Activated CD4-positive, alpha-beta T cell treated with anti-CD3 and anti-CD28 coated beads for 48 hours (primary cell): ENCODE measurements around the gene SCO1.
"Not testable (repeated sequence)": the region's sequence is repeated elsewhere in the genome, so short reads cannot be mapped to it uniquely, and the experiment has no call there.

Source experiments
- DNase-seq: peaks from one replicate; pipeline ENCODE4 v3.0.0-alpha.2; 2020

Gene SCO1

DNA sequence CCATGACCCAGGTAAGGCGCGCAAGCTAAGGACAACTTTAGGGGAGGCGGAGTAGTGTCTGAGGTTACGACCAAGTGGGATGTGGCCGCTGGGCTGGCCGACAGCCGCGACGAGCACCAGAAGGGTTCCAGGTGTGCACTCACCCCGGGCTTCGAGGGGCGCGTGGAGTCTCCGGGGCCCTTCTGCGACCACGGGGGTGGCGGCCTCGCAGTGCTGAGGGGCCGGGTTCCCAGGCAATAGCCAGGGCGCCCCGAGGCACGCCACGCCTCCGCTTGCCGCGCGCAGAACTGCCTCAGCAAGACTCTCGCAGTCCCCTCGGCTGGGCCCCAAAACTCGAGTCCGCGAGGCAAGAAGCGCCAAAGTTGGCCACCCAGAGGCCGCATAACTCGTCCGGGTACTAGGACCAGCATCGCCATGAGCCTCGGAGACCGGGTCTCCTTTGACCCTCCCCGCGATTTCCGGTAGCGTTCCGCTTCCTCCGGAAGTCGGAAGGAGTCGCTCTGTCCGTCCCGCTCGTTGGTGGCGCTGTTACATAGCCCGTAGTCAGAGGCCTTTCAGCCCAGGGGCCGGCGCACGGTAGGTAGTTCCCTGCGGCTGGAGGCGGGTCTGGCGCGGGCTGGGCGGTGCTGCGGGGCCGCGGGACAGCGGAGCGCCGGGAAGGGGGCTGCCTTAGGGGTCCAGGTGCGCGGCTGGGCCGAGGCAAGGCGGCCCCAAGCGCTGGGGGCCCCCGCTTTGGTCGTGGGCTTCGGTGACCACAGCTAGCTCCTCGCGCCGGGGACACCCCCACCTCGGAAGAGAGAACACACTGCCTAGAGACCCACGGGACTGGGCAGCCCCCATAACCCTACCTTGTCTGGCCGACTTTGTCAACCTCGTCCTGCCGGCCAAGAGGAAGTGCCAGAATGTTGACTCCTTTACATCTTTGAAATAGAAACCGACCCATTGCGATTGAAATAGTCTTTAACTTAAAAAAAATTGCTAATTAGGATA is at the start of gene SCO1, which contains the start of gene ADPRM:
SCO1 (minus strand) TSS at position 442 of the 990 bp plus-strand sequence; CDS start at position 416, 26 bp downstream.
ADPRM (plus strand) TSS at position 503 of the 990 bp plus-strand sequence. CDS start 7,333 bp downstream, outside the sequence.
- peak; percentile 93 for DNase-seq

DNA sequence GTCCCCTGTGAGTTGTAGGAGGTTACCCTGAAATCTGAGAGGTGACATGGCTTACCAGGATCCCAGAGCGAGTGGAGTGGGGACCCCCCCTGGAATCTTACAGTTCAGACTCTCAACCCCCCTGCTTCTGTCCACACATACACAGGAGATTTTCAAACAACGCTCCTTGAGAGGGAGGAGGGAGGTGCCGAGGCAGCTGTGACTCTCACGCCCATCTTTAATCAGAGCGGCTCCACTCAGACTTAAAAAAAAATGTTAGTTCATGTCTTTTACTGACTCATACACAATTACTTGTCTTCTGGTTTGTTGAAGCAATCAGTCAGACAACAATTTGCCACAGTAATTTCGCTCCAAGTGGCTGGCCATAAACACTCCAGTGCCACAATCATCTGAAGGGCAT is 47.9 kb upstream of the SCO1 start:
- DNase-seq = no peak

DNA sequence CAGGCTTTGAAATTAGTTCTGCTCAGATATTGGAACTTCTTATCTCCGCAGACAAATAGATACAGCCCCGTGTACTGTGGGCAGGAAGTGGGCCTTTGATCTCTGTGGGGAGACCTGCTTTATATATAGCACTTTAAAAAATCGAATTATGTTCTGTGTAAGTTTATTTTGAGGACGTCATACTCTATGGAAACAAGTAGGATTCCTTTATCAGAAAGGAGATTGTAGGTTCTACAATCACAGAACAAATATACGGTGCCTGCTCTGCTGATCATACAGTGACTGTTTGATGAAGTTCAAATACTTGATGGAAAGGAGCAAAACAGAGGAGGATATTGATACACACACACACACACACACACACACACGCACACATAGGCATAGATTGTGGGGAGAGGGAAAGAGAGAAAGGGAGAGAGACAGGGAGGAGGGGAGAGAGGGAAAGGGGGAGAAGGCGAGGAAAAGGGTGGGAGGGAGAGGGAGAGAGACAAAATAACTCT is 47.2 kb upstream of the SCO1 start:
- no peak for DNase-seq

DNA sequence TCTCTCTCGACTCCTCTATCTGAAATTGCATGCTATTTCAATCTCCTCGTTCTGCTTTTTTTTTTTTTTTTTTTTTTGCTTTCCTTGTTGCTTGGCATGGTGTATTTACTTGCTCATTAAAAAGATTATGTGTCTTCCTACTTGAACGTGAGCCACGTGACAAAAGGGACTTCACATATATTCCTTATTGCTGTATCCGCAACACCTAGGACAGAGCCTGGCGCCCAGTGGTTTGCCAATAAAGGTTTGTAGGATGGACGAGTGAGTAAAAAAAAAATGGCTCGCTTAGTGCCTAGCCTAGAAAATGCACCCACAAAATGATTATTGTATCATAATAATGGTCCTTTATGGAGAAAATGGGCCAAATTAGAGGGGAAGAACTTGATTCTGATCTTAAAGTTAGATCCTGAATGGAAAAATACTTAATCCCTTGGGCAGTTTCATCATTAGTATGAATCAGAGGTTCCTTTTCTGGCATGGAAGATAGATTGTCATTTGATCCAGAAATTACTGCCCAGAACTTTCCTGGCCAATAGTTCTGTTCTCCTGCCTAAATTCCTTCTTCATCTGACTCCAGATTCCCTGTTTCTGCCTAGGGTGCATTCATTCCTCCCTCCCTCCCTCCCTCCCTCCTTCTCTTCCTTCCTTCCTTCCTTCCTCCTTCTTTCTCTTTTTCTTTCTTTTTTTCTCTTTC is 46.1 kb upstream of the SCO1 start:
- DNase-seq = no peak

DNA sequence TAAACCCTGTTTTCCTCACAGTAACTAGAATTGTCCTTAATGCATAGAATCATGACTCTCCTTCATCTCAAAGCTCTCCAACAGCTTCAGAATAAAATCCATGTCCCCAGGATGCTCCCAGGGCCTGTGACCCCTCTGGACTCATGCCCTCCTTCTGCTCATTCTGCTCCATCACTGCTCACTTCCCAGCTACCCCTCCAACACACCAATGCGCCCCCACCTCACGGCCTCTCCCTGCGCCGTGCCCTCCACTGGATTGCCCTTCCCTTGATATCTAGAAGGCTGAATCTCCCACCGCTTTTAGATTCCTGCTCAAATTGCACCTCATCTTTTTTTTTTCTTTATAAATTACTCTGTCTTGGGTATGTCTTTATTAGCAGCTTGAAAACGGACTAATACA is 45.1 kb upstream of the SCO1 start:
- no peak for DNase-seq

DNA sequence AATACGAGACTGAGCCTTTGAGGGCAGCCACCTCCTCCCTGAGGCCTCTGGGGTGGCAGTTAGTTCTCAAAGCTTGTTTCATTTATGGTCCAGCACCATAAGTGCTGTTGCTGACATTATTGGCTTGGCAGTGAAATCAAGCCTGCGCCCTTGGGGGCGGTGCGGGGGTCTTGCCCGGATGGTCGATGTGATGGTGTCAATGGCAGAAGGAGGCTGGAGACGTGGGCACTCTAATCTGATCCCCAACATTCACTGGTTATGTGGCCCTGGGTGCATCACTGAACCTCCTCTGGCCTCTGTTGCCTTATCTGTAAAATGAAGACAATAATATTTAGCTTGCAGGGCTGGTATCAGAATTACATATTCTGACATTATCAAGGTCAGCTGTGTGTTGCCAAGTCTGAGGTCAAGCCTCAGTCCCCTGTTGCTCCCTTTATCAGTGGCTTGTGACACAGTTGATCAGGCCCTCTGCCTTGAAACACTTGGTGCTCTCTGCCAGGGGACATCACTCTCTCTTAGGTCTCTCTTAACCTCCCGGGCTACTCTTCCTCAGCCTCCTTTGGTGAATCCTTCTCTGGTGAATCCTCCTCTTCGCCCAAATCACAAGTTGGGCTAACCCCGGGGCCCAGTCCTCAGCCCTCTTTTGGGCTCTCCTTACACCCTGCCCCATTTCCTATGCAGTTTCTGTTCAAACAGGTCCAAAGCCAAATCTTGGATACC is 44.2 kb upstream of the SCO1 start:
- DNase-seq = no peak

DNA sequence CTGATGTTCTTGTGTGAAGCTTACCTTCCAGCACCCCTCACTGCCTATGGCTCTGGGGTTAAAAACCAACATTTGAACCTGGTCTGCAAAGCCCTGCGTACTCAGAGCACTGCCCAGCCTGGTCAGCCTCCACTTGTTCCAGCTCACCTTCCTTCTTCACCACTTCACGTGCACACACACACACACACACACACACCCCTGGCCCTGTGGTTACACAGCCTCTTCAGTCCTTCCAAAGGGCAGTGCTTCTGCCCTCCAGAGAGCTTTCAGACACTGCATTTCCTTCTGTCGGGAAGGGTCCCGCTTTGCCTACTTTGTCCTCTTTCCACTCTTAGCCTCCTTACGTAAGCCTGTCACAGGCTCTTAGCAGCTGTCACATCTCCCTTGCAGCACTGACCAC is 42.1 kb upstream of the SCO1 start:
- no peak for DNase-seq

DNA sequence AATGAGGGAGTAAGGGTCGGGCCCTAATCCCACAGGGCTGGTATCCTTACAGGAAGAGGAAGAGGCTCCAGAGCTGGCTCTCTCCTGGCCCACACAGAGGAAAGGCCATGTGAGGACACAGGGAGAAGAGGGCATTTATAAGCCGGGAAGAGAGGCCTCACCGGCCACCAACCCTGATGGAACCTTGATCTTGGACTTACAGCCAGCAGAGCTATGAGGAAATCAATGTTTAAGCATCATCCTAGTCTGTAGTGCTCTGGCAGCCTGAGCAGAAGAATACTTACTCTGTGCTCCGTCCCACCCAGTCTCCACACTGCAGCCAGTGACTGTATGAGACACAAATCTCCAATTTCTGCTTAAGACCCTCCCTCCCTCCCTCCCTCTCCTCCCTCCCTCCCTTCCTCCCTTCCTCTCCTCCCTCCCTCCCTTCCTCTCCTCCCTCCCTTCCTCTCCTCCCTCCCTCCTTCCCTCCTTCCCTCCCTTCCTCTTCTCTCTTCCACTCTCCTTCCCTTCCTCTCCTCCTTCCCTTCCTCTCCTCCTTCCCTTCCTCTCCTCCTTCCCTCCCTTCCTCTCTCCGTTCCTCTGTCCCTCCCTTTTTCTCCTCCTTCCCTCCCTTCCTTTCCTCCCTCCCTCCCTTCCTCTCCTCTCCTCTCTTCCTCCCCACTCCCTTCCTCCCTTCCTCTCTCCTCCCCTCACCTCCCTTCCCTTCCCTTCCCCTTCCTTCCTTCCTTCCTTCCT is 41.4 kb upstream of the SCO1 start:
- no peak for DNase-seq

DNA sequence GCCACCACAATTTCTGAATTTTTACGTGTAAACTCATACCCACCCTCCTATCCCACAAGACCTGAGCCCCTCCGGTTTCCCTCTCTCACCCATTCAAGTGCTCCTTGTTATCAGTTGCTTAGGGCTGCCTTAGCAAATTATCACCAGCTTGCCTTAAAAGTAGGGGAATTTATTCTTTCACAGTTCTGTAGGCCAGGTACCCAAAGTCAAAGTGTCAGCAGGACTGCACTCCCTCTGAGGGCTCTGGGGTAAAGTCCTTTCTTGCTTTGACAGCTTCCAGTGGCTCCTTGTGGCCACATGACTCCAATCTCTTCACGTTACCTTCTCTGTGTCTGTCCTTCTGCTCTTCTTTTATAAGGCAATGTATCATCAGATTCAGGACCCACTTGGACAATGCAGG is 40.4 kb upstream of the SCO1 start:
- DNase-seq = no peak

DNA sequence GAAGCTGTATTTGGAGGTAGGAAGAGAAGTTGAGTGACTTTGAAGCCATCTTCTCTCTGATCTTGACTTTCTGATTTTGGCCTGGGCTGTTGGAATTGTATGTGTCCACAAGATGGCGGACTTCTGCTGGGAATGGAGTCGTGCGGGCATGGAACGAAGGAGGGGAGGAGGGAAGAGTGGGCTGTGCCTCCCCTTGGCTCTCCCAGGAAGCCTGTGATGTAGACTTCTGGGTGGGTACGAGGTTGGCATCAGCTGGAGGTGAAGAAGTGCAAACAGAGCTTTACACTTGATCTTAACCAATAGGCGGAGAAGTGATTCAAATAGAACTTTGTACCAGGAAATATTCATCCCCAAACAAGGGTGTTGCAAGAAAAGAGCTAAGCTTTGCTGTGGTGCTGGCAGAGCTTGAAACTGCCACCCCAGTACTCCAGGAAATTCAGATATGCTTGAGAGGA is 39.9 kb upstream of the SCO1 start:
- DNase-seq = peak; percentile 48

DNA sequence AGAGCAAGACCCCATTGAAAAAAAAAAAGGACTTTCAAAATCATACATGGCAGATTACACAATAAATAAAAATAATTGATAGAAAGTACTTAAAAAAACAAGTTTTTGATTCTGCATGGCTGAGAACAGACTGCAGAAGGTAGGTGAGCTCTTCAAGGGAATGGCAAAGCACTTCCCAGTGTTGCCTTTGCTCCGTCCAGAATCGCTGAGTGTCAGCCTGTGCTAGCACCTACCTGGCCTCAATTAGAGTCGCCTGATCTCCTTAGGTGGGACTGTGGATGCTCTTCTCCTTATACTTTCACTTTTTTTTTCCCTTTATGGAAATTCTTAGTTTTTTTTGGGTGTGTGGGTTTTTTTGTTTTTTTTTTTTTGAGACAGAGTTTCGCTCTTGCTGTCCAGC is 38.5 kb upstream of the SCO1 start:
- DNase-seq = no peak

DNA sequence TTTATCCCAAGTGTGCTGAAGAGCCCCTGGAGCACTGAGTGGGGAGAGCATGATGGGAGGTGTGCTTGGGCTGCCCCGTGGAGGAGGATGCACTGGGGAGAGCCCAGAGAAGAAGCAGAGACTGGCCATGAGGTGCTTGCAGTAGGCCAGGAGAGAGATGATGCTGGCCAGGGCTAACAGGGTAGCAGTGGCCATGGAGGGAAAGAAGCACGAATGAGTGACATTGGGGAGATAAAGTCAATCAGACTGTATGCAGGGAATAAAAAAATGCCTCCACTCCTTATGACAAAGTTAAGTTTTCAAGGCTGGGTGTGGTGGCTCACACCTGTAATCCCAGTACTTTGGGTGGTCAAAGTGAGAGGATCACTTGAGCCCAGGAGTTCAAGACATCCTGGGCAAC is 37.9 kb upstream of the SCO1 start:
- DNase-seq = no peak

DNA sequence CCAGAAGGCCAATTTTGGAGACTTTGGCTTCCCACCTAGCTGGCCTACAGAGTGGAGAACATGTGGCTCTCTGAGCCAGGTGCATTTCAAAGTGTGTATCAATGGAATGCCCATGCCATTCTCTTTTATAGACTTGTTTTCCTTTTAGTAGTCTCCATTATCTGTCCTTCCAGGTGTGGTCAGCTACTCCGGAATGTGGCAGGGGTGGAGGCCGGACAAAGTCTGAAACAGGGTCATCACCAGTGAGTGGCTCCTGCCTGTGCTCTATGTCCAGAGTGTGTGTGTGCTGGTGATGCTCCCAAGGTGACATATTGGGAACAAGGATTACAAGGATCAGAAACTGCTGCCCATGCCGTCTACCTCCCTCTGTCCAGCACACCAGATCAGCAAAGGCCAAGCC is 36.3 kb upstream of the SCO1 start:
- DNase-seq = no peak

DNA sequence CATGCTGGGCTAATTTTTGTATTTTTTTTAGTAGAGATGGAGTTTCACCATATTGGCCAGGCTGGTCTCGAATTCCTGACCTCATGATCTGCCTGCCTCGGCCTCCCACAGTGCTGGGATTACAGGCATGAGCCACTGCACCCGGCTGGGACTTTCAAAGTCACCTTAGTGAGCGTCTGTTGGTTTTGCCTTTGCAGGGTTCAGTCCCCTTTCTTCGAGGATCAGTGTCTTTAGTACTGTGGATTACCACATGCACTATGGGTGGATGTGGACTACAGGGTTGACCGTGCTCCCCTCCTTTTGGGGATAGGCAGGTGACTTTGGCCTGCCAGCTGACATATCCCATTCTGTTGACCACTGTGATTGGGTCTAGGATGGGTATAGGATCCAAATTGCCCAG is 34.8 kb upstream of the SCO1 start:
- not testable (repeated sequence) for DNase-seq

DNA sequence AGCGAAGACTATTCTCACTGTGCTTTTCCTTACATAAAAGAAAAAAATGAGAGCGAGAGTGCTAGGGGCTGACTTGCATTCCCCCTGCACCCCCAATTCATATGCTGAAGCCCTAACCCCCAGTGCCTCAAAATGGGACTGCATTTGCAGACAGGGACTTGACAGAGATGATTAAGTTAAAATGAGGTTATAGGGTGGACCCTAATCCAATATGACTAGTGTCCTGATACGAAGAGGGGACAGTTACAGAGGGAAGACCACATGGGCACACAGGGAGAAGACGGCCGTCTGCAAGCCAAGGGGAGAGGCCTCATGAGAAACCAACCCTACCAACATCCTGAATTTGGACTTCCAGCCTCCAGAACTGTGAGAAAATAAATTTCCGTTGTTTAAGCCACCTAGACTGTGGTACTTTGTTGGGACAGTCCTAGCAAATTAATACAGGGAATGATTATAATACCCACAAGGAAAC is 34.1 kb upstream of the SCO1 start:
- no peak for DNase-seq

DNA sequence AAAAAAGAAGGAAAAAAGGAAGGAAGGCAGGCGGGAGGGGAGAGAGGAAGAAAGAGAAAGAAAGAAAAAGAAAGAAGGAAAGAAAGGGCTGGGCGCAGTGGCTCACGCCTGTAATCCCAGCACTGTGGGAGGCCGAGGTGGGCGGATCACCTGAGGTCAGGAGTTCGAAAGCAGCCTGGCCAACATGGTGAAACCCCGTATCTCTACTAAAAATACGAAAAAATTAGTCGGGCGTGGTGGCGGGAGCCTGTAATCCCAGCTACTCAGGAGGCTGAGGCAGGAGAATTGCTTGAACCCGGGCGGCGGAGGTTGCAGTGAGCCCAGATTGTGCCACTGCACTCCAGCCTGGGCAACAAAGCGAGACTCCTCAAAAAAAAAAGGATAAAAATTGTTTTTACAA is 32.9 kb upstream of the SCO1 start:
- peak; percentile 28 for DNase-seq

DNA sequence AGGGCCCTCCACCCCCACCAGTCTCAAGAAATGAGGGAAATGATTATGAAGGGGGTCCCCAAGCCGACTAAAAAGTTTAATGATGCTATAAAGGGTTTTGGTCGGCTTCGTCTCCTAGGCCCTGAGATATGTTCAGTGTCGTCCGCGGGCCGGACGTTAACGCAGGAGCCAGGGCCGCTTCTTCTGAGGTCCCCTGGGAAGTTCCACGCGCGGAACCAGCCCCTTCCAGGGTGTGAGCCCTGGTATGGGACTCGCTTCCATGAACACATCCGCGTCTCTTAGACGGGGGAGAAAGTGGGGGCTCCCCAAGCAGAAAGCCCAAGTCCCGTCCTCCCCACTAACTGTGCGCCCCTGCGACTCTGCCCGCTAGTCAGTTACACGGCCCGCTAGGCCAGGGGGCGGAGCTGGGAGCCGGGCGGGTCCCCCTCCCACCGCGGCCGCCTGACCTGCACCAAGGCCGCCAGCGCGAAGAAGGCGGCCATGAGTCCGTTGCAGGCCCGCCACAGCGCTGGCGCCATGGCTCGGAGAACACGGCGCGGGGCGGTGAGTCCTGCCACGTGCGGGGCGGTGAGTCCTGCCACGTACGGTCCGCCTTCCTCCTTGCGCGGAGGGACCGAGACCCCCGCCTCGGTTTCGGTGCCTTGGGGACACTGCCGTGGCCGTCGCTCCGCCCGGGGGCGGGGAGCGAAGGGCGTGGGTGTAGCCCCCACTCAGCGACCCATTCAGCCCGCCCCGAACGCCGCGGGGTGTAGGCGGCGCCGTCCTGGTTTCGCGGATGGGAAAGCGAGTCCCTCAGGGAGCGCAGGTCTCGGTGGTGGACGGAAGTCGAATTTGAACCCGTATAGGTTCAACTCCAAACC is 32.2 kb upstream of the SCO1 start, which contains the start of gene TMEM220:
TMEM220 (minus strand) TSS at position 690 of the 860 bp plus-strand sequence; CDS start at position 518, 172 bp downstream.
- DNase-seq = peak; percentile 51

DNA sequence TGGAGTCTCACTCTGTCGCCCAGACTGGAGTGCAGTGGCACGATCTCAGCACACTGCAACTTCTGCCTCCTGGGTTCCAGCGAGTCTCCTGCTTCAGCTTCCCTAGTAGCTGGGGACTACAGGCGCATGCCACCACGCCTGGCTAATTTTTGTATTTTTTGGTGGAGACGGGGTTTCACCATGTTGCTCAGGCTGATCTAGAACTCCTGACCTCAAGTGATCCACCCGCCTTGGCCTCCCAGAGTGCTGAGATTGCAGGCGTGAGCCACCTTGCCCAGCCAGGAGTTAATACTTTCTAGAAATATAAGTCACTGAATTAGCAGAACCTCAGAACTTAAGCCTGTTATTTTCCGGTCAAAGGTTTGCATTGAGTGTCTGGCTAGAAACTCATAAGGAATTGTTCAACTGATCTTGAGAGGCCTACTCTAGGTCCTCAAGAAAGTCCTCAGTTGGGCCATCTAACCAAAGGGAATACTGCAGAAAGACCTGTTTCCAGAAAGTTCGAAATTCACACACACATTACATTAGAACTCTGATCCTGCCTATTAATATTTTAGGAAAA is 31.1 kb upstream of the SCO1 start:
- no peak for DNase-seq

DNA sequence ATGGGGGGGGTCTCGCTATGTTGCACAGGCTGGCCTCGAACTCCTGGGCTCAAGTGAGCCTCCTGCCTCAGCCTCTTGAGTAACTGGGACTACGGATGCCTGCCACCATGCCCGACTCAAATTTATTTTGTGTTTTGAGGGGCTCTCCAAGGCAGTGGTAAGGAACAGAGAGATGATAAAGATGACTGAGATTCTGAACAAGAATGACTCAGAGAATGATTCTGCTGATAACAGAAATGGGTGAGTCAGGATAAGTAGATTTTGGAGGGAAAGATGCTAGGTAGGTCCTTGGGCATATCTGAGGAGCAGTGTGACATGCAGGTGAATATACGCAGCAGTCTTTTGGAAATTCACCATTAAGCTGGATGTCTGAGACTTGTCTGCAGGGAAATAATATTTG is 29.9 kb upstream of the SCO1 start:
- peak; percentile 31 for DNase-seq

DNA sequence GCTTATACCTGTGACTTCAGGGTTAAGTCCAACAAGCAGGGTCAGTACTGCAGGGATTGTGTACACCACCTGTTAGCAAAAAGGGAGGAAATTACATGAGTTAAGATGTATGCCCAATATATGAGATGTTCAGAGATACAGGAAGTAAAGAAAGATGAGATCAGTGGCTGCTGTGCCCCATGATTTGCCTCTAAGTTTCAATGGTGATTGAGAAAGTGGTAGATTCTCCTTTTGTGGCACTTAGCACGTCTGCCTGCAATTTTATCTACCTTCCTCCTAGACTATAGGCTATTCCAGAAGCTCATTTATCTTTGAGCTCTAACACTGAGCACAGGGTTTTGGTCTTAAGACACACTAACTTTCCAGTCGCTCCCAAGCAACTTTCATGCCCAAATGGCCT is 28.9 kb upstream of the SCO1 start:
- no peak for DNase-seq

DNA sequence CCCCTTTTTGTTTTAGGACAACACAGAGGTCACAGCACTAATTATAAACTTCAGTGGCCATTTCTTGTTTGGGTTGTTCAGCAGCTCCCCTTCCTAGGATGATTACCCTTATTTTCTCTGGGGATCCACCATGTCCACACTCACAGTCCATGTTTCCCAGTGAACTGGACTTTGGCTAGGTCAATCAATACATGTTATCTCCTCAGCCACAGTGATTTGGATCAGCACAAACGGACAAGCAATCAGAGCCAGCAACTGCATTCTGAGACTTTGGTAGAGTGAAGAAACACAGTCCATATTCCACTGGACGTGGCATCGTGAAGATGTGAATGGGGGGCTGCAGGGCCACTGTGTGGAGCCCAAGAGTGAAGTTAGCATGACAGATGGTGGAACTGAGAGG is 27.9 kb upstream of the SCO1 start:
- DNase-seq = no peak
